ENCODE measurements around the gene CMTM5. TPM values are rescaled to one million over a fixed set of nuclear protein-coding genes. Genes with fewer than 3 reads are reported as not detected.
A peak's percentile ranks its signal among the peaks of the same experiment; 100 is the strongest.

The CMTM5 gene
- polyA plus RNA-seq, 1 of the 3 experiments (the other 2 are of a cell fraction): 0.13 TPM

DNA sequence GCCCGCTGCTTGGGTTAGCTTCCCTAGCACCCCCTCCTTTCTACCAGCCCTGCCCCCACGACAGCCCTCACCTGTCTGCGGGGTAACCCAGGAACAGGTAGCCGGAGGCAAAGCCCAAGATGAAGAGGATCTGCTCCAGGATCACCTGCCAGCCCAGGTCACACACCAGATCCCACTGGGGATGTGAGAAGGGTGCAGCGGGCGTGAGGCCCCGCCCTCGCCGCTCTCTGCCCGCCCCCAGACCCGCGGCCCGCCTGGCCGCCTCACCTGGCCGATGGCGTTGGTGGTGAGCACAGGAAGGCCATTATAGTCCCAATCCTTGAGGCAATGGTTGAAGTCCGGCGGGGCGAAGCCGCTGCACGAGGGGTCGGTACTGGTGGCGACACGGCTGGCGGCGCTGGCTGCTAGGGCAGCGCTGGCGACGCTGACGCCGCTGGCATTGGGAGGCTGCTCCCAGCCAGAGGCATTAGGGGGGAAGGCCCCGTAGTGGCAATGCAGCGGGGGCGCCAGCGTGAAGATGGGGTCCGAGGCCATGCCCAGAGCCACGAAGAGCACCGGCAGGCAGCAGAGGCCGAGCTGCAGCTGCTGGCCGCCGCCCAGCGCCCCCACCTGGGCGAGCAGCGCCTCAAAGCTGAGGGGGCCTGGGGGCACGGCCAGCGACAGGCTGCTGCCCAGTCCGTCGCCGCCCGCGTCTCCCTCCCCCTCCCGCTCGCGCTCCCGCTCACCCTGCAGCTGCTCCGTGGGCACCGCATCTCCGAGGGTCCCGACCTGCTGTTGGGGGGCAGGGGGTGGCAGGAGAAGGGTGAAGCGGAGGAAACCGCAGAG lies 25.0 kb upstream of the CMTM5 start:
- ChIA-PET CTCF (interaction anchor here (0.6 to 4.0 kb wide), 15 partner anchors 9 to 532 kb away, joined by 3 to 30 read pairs (median 4); partner anchors contain the start of gene PABPN1), POLR2A (interaction anchor here (0.6 to 4.1 kb wide), 7 partner anchors 9 to 128 kb away, joined by 3 to 45 read pairs (median 7); partner anchors contain the start of genes EFS and PABPN1)
- Histone ChIP-seq H3K27me3 (ENCODE audit: insufficient read depth) (no peaks in the 10 kb centered on the region), H3K4me3 (ENCODE audit: low read depth in 2 of 2, low read length in 1 of 2) (peak overlapping the region; percentile 81 to 82), H3K36me3 (replicated peaks in 1 of 2; ENCODE audit: control insufficient read depth in 1 of 2, insufficient read depth in 2 of 2, low read length in 1 of 2) (peaks cover 0 to 2% of the 10 kb centered on the region in 2 experiments), H3K9ac (peak overlapping the region; percentile 49), H3K79me2 (ENCODE audit: insufficient read depth) (no peaks in the 10 kb centered on the region), H3K4me1 (ENCODE audit: control insufficient read depth in 1 of 2, insufficient read depth in 2 of 2, low read depth in 1 of 2, low read length in 1 of 2) (peaks cover 0 to 12% of the 10 kb centered on the region in 2 experiments; a peak in 1 of 4 replicates), H3K27ac (ENCODE audit: low read depth in 2 of 2, low read length in 1 of 2) (peak overlapping the region in 1 of 2 experiments; percentile 92; a peak in 2 of 4 replicates), H4K20me1 (ENCODE audit: insufficient read depth) (no peaks in the 10 kb centered on the region), H3K4me2 (peak overlapping the region; percentile 96), H3F3A (replicated peaks; ENCODE audit: insufficient read depth) (no peaks in the 10 kb centered on the region), H3K9me3 (no peaks in the 10 kb centered on the region), H3K9me2 (no peaks in the 10 kb centered on the region), H2AFZ (ENCODE audit: low read depth) (peak overlapping the region; percentile 77; the same call in 1 of the 2 replicates)
- peak; percentile 93 for DNase-seq
- TF ChIP-seq, protein P1, sequence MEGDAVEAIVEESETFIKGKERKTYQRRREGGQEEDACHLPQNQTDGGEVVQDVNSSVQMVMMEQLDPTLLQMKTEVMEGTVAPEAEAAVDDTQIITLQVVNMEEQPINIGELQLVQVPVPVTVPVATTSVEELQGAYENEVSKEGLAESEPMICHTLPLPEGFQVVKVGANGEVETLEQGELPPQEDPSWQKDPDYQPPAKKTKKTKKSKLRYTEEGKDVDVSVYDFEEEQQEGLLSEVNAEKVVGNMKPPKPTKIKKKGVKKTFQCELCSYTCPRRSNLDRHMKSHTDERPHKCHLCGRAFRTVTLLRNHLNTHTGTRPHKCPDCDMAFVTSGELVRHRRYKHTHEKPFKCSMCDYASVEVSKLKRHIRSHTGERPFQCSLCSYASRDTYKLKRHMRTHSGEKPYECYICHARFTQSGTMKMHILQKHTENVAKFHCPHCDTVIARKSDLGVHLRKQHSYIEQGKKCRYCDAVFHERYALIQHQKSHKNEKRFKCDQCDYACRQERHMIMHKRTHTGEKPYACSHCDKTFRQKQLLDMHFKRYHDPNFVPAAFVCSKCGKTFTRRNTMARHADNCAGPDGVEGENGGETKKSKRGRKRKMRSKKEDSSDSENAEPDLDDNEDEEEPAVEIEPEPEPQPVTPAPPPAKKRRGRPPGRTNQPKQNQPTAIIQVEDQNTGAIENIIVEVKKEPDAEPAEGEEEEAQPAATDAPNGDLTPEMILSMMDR (IDR thresholded peaks at IDR 0.05): peak; percentile 22
- no peak for TF ChIP-seq TEAD4 (IDR thresholded peaks at IDR 0.05; ENCODE audit: borderline replicate concordance, insufficient read depth)
- no peak for TF ChIP-seq RXRA (IDR thresholded peaks at IDR 0.05; ENCODE audit: borderline replicate concordance, low read depth)
- no peak for TF ChIP-seq FOXJ3 (CRISPR knock-in tag; IDR thresholded peaks at IDR 0.05)
- TF ChIP-seq GATA2 (CRISPR knock-in tag; IDR thresholded peaks at IDR 0.05): no peak
- peak; percentile 10; the same call in 1 of the 2 replicates for TF ChIP-seq MAX (IDR thresholded peaks at IDR 0.05; ENCODE audit: low read depth)
- no peak for TF ChIP-seq ZBTB33 (IDR thresholded peaks at IDR 0.05; ENCODE audit: borderline replicate concordance, low read depth)
- TF ChIP-seq FOXM1 (IDR thresholded peaks at IDR 0.05; ENCODE audit: low read depth): no peak
- peak; percentile 32 for TF ChIP-seq MXI1 (IDR thresholded peaks at IDR 0.05; ENCODE audit: low read depth, low read length)
- WGBS (ENCODE audit: low lambda C conversion rate): 22% methylated on average over 15 of the region's 61 CpGs
